CD4-positive, alpha-beta T cell treated with Interleukin-6 at 100 ng/mL for 8 hours (primary cell): ENCODE measurements around the gene DOCK9.

Experiments used
- DNase-seq: peaks from one replicate; pipeline ENCODE4 v3.0.0-alpha.2; 2020; ENCODE audit warnings: mixed read lengths, low spot score

The DOCK9 gene

DNA sequence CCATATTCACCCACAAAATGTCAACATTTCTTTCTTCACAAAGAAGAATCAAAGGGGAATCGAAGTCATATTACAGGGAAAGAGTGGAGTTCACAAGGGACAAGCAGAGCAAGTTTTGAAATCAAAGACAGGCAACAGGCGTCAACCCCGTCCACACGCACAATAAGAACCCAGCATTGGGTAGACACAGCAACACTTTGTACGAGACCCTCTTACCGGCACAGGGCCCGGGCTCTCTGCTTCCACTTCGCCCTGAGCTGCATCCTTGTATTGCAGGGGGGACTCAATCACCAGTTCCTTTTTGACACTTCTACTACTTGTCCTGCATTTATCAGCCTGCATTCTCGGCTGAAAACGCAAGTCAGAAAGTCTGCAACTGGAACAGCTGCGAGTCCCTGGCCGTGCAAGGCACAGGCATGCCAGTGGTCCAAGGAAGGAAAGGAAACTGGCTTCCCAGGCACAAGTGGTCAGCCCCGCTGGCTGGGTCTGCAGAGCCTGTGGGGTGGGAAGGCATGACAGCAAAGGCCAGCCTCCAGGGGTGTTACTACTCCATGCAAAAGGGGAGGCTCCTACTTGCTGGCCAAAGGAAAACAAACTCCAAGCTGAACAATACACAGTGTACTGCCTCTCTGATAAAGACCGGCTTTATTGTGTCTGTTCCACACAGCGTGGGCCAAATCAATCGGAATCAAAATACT lies at the start of gene DOCK9:
Gene DOCK9 (minus strand): TSS at position 497 of the 698 bp plus-strand sequence. CDS start 155 bp downstream, at position 342.
- no peak for DNase-seq

DNA sequence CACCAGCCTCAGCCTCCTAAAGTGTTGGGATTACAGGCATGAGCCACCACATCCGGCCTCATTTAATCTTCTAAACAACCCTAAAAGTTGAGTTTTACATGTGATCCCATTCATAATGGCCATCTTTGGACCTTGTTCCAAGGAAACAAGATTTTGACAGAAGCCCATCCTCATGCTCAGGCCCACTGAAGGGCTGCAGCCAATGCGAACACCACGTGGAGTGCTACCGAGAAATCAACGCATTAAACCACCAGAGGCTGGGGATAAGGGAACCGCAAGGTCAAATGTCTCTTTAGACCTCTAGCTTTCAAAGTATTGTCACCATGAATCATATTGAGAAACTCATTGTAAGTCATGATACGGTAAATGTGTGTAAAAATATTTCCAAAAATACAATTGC lies 49.4 kb upstream of the DOCK9 start:
- DNase-seq: no peak

DNA sequence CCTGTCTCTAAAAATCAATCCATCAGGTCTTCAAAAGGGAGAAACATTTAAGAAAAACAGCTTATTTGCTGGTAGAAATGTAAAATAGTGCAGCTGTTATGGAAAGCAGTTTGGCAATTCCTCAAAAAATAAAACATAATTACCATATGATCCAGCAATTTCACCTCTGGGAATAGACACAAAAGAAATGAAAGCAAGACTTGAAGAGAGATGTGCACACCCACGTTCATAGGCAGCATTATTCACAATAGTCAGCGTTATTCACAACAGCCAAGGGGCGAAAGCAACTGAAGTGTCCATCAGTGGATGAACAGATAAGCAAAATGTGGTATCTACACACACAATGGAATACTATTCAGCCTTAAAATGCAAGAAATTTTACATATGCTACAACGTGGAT lies 45.1 kb upstream of the DOCK9 start:
- DNase-seq: no peak

DNA sequence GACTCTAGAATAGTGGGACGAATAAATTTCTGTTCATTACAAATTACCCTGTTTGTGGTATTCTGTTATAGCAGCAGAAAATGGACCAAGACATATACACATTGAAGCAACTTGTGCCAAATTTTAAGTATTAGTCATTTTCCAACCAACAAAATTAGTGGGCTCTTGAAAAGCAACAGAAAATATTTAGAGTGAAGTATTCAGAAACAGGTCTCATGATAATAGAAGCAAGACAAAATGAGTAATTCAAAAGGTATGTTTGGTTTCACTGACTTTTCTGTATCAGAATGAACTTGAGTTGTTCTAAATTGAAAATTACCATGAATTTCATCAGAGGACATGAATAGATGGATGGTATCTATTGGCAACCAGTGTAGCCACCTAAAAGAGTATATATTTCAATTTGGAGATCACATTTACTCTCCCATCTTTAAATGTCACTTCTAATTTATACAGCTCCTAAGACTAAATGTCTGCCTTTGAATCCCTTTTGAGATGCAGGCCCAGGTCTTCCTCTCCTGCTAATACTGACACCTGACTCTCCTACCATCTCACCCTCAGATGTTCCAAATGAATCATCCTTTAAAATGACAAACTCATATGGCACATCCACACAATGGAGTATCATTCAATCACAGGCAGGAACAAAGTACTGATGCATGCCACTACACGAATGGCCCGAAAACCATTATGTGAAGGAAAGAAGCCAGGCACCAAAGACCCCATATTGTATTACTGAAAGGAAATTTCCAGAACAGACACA lies 40.7 kb upstream of the DOCK9 start:
- no peak for DNase-seq

DNA sequence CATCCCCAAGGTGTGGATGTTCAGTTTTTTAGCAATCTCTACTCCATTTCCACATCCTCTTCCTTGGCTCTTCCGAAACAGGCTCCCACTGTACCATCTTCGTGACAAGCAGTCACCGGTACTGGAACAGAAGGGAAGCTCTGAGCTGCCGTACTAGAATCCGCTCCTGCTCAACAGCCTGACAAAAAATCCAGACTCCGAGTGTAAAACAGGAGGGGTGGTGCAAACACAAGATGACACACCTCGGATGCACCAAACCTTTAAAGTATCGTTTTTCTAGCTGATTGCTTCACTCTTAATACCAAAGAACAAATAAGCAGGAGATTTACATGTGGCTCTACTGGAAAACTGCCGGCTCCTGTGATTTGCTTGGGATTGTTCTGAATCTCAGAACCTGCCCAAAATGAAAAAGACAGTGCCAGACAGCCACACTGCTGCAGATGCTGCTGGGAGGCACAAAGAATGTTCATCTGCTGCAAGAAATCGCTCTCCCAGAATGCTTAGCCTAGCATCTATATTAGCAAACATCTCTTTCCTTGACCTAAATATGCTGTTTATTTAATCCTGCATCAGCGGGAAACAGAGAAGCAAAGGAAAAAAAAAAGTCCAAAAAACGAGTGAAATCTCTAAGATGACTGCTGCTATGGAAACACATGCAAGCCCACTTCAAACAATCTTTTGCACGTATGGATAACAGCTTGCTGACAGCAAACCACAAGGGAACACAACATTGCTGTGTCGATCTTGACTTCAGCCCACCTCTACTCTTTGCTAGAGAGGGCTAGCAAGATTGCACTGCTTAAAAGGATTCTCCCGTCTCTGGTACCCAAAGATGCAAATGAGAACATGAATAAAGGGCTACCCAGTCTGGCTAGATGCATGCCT lies 38.0 kb upstream of the DOCK9 start:
- DNase-seq: no peak

GRCh38 chr13:99014522-99014921 lies 36.7 kb upstream of the DOCK9 start:
- DNase-seq: no peak

DNA sequence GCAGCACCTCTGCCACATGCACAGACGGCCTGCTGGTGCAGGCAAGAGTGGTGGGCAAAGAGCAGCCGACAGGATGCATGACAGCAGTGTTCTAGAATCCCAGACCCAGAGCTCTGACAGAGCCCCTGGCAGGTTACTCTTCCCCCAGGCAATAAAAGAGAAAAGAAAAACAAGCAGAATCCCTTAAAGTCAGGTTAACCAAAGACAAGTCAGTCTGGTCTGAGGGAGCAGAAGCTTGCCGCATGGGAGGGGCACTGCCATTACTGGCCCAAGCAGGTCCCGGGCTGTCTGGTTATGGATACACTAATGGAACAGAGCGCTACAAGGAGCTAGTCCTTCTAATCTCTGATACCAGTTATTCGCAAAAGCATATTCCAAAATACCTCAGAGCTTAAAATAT lies 36.1 kb upstream of the DOCK9 start:
- no peak for DNase-seq

DNA sequence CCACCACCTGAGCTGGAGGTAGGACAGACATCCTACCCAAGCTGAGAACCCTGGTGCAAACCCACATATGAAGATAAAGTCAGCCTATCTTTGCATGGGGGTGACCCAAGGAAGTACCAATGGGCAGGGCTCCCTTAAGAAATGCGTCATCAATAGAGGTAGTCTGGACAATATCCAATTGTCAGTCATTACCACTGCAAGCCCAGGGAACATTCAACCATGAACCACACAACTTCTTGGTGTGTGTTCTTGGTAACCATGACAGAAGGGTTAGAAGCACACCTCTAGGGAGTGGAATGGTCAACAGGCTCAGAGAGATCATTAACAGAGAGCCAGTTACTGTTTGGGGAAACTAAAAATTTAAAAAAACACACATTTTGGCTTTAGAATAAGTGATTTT lies 34.7 kb upstream of the DOCK9 start:
- DNase-seq: no peak

- no peak for DNase-seq
These were observed 32.2 kb upstream of the DOCK9 start for GRCh38 chr13:99009987-99010551.

GRCh38 chr13:99008577-99008976 lies 30.7 kb upstream of the DOCK9 start:
- DNase-seq: no peak

DNA sequence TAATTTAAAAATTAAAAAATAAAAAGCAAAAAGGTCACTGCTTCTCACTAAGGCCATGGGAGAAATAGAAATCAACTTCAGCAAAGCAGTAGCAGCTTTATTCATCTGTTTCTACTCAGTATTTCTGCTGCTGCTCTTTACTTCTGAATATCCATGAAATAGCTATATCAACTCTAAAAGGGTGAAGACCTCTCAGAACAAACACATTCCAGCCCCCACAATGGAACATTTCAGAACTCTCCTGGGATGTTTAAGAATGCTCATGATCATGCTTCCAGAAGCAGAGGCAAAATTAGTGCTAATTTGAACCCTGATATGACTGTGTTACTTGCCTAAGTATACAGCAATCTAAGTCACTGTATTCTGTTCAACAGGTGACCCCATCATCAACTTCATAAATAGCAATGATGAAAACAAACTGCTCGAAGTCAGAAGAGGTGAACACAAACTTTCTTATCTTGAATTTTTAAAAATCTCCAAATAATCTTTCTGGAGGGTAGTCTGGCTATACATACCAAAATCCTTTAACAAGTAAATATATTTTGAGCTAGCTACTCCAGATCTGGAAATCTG lies 29.6 kb upstream of the DOCK9 start:
- DNase-seq: no peak

- DNase-seq: no peak
These were observed 27.7 kb upstream of the DOCK9 start for GRCh38 chr13:99005609-99006008.

DNA sequence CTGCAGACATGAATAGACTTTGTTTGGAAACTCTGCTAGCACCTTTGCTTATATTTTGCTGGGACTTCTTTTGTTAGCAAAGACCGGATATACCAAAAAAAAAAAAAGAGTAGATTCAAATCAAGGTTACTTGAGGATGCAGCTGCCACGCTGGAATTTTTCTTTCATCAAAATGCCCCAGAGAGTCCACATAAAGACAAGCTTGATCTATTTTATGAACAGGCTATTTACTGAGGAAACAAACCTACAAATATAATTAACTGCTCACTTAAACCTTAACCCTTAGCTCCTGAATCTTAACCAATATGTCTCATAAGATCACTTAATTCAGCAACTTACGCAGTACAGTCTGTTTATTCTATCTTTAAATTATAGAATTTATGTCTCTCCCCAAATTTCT lies 27.1 kb upstream of the DOCK9 start:
- DNase-seq: no peak

DNA sequence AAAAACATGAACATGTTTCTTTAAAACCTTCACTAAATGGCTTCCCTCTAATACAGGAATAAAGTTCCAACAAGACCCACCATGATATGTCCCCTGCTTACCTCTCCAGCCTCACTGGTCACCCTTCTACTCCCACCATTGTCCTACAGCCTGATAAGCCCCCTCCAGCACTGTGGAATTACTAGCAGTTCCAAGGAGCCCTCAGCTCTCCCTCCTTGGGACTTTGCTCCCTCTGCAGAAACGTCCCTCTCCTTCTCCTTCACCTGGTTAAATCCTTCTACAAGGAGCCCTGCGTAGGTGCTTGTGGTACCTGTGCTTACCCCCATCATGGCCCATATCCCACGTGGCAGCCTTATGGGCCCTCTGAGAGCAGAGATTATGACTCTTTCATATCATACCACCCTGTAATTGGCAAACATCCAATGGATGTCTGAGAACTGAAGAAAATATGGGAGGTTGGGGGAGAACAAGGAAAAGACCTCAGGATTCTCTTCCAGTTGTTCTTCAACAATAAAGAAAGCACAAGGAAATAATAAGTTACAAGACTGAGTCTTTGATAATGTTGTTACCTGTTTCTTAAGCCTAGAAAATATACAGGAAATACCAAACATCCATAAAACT lies 26.1 kb upstream of the DOCK9 start:
- DNase-seq: no peak

GRCh38 chr13:99003186-99003585 lies 25.3 kb upstream of the DOCK9 start:
- DNase-seq: no peak

DNA sequence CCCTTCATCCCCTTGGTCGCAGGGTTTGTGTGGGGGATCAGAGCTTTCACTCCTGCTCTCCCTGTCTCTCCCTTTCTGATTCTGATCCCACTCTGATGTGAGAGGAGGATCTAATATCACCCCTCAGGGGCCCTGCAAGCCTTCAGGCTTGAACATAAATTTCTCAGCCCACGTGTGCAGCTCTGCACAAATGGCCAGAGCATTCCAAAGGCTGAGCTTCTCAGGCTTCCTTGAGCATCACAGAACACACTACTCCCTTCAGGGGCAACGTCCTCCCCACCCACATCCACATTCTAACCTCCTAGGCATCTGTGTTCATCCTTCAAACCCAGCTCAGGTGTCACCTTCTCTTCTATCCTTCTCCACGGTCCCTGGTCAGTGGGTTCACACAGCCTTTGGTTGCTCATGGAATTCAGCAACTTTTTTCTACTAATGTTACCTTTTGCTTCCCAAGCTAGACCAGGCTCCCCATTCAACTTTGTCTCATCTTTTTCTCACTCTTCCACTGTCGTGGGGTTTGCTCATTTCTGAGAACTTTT lies 24.4 kb upstream of the DOCK9 start:
- DNase-seq: no peak

DNA sequence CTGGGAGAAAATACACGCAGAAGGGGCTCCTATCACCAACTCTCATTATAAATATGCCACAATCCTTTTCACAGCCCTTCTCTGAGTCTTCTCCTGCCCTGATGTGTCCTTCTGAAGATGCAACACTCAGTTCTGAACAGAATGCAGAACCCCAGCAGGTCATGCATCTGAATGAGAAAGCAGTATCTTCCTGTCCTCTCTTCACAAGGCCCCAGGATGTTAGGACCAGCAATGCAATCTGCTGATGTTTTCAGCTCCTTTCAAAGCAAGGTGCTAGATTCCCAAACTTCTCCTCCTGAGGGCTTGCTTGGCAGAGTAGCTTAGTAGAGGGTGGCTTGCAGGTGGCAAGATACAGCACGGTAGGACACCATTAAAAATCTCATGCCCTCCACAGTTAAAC lies 22.3 kb upstream of the DOCK9 start:
- peak; percentile 6 for DNase-seq

DNA sequence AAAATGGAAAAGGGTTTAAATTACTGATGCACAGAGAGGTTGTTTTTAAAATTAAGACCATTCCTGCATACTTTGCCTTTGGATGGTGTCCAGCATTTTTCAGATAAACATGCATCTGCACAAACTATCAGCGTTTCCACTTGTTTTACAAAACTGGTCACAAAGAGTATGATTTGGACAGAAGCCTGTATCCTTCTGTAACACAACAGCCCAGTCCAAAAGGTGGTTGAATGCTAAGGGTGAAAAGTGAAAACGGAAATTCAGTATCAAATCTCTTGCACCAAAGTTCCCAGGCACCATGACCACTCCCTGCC lies 21.7 kb upstream of the DOCK9 start:
- no peak for DNase-seq

GRCh38 chr13:98998831-98999638 lies 21.2 kb upstream of the DOCK9 start:
- peak; percentile 56 for DNase-seq
